GM18951 (cell line): ENCODE data around the gene NANOS1.

Experiments used
- POLR2A ChIP-seq: IDR thresholded peaks from 4 replicates; pipeline ENCODE4 v1.6.1; 2011; ENCODE audit warnings: mild to moderate bottlenecking; ENCODE audit not compliant: insufficient read length, insufficient read depth; ENCODE audit errors: extremely low read depth
- in situ Hi-C: fragments of 300-500 bp; cut with MboI; formaldehyde crosslinking; loops from one replicate; pipeline ENCODE4 v1.12.0; 2022; ENCODE audit warnings: low sequenced_read_pairs, mixed read lengths, inconsistent platforms; ENCODE audit not compliant: unreplicated experiment

The NANOS1 gene

GRCh38 chr10:119055472-119055871, 26.0 kb downstream of the NANOS1 start:
- in situ Hi-C loops: no loop called here
- no peak for TF ChIP-seq POLR2A

DNA sequence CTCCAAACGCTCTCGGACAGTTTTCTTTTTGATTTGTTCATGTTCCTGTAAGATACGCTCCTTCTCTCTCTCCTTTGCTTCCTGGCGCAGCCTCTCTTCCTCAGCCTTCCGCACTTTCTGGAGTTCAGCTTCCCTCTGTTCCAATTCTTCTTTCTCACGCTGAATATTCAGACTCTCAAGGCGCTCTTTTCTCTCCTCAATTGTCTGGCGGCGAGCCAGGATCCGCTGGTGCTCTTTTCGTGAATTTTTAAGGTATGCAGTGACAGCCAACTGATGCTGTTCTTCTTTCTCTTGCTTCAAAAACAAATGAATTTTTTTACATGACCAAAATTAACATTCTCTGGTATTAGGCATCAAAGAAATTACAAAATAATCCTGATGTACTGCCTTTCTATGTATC, 28.5 kb downstream of the NANOS1 start:
- in situ Hi-C loops: no loop called here

GRCh38 chr10:119059557-119059956, 30.0 kb downstream of the NANOS1 start:
- TF ChIP-seq POLR2A: no peak
- in situ Hi-C loops: no loop called here

More for the DNA sequence above, 28.5 kb downstream of the NANOS1 start:
- no peak for TF ChIP-seq POLR2A

- in situ Hi-C loops: no loop called here
- no peak for TF ChIP-seq POLR2A
Measured at GRCh38 chr10:119060107-119060506, 30.6 kb downstream of the NANOS1 start.

DNA sequence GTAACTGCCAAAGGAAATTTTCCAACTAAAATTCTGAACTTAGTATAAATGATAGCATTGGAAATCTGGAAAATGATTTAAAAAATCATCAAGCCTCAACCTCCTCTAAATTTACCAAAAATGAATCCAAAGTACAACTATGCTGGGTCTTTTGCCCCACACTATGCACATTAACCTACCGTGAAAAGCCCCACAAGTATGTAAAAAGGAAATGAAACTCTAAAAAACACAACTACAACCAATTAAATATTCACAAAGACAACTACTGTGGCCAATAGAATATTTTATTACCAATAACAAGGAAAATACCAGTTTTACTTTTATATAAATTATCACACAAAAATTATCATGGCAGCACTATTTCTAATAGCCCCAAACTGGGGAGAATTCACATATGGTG, 31.8 kb downstream of the NANOS1 start:
- no peak for TF ChIP-seq POLR2A
- in situ Hi-C loops: no loop called here

DNA sequence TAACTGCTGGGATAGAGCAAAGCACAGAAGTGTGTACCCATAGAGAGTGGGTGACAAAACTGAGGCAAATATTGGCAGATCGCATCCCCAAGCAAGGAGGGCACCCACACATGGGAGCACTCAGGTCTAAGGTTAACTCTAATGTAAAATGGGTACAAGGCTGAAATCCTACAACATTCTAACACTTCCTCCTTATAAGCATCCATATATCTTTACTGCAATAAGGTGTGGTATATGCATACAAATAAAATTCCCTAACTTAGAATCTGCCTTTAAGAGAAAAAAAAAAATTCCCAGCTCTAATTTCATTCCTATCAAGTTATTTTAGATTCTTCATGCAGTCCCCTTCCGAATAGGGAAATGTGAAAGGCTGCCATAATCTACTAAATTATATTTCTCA, 32.4 kb downstream of the NANOS1 start:
- TF ChIP-seq POLR2A: no peak
- in situ Hi-C loops: no loop called here

- TF ChIP-seq POLR2A: no peak
- in situ Hi-C loops: no loop called here
Measured at GRCh38 chr10:119070395-119071165, 41.1 kb downstream of the NANOS1 start.

- no peak for TF ChIP-seq POLR2A
- in situ Hi-C loops: no loop called here
Measured at GRCh38 chr10:119073584-119073983, 44.1 kb downstream of the NANOS1 start.

DNA sequence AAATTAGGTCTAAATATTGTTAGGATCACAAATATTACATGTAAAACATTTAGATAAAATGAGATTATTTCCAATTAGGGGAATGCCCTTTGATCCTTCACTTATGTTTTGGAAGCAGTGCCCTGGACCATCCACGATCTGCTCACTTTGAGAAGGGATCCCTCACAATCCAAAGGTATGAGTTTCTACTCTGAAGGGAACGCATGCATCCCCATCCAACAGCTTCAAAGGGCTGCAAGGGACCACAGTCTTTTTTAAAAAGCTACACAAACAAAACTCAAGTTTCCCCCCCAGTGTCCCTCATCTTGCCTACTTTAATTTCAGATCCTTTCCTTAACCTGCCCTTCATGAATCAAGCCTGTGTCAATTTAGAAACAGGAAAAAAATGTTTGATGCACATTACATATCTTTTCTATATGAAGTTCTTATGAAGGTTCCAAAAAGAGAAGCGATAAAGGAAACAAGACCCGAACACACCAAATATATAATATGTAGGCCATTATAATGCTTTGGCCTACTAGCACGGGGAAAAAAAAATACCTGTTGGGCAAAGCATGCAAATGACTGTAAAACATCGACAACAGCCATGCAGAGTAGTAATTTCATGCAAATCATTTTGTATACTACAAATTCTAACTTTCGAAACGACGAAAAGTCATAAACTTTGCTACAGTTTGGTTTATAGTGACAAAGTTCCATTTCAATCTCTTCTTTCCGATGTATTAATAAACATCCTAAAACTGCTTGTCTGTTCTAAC, 49.1 kb downstream of the NANOS1 start:
- in situ Hi-C loops: no loop called here

GRCh38 chr10:119079599-119080520, 50.3 kb downstream of the NANOS1 start:
- TF ChIP-seq POLR2A: no peak
- in situ Hi-C loops: no loop called here

More for the DNA sequence above, 49.1 kb downstream of the NANOS1 start:
- TF ChIP-seq POLR2A: no peak

- peak; percentile 99 for TF ChIP-seq POLR2A
- in situ Hi-C loops: no loop called here
Measured at GRCh38 chr10:119080521-119081259, 51.2 kb downstream of the NANOS1 start, which contains the start of gene EIF3A. TSS of gene EIF3A (minus strand) at chr10:119080817. CDS start at chr10:119080676, 141 bp downstream.
